ENCODE results near the gene FBXO30. TPM values are rescaled to one million over a fixed set of nuclear protein-coding genes. Genes with fewer than 3 reads are reported as not detected.
A peak's percentile ranks its signal among the peaks of the same experiment; 100 is the strongest.

The FBXO30 gene
- total RNA-seq, 4 donors from 2014 or later = 47.1 to 92.2 (median 69.3) TPM

GRCh38 chr6:145802141-145802540 lies 12.5 kb downstream of the FBXO30 start:
- TF ChIP-seq POLR2AphosphoS5 (IDR thresholded peaks at IDR 0.05) (no peak), POLR2A (IDR thresholded peaks at IDR 0.05; ENCODE audit: low read depth) (no peak), EP300 (IDR thresholded peaks at IDR 0.05) (no peak), CTCF (IDR thresholded peaks at IDR 0.05) (no peak)
- intact Hi-C loops (cut with DNase I) = no loop called here
- no peaks in the 10 kb centered on the region for H3K27me3 ChIP-seq
- H3K4me1 ChIP-seq = peaks cover 3 to 96% (median 71%) of the 10 kb centered on the region in 4 donors
- H3K27ac ChIP-seq (replicated peaks in 1 of 4) = peak overlapping the region in 3 of 4 donors; percentile 74 to 76 (median 74)
- peaks cover 0 to 49% (median 27%) of the 10 kb centered on the region in 4 donors for H3K36me3 ChIP-seq
- DNase-seq (ENCODE audit: extremely low spot score) = no peak
- WGBS = 93% methylated on average over 5 of the region's 5 CpGs
- H3K4me3 ChIP-seq = no peak overlapping the region
- H3K9me3 ChIP-seq = no peaks in the 10 kb centered on the region

GRCh38 chr6:145801021-145801420 lies 13.6 kb downstream of the FBXO30 start:
- Histone ChIP-seq H3K4me3 (no peak overlapping the region), H3K36me3 (peaks cover 0 to 47% (median 27%) of the 10 kb centered on the region in 4 donors), H3K27ac (replicated peaks in 1 of 4) (peak overlapping the region; percentile 55 to 76 (median 74)), H3K9me3 (no peaks in the 10 kb centered on the region), H3K27me3 (no peaks in the 10 kb centered on the region), H3K4me1 (peaks cover 0 to 96% (median 76%) of the 10 kb centered on the region in 4 donors)
- 71% methylated on average over 6 of the region's 6 CpGs for WGBS
- intact Hi-C loops (cut with DNase I) = no loop called here
- no peak for DNase-seq (ENCODE audit: extremely low spot score)
- TF ChIP-seq POLR2A (IDR thresholded peaks at IDR 0.05; ENCODE audit: low read depth) (no peak), POLR2AphosphoS5 (IDR thresholded peaks at IDR 0.05) (no peak), EP300 (IDR thresholded peaks at IDR 0.05) (no peak), CTCF (IDR thresholded peaks at IDR 0.05) (no peak)

- TF ChIP-seq EP300 (IDR thresholded peaks at IDR 0.05) = no peak
- peak in 1 of 2 donors; percentile 17 for TF ChIP-seq POLR2AphosphoS5 (IDR thresholded peaks at IDR 0.05)
- Histone ChIP-seq H3K36me3 (peaks cover 0 to 24% (median 10%) of the 10 kb centered on the region in 4 donors), H3K4me3 (peak overlapping the region in 1 of 4 donors; percentile 5), H3K9me3 (no peaks in the 10 kb centered on the region), H3K4me1 (peaks cover 0 to 88% (median 69%) of the 10 kb centered on the region in 4 donors), H3K27me3 (no peaks in the 10 kb centered on the region), H3K27ac (replicated peaks in 1 of 4) (peak overlapping the region; percentile 61 to 76 (median 74))
- intact Hi-C loops (cut with DNase I) = no loop called here
- DNase-seq (ENCODE audit: extremely low spot score) = no peak
- 34% methylated on average over 2 of the region's 2 CpGs for WGBS
These were observed 16.1 kb downstream of the FBXO30 start for GRCh38 chr6:145798530-145798929.

- no peak overlapping the region for H3K4me3 ChIP-seq
- TF ChIP-seq POLR2A (IDR thresholded peaks at IDR 0.05; ENCODE audit: low read depth) = no peak
- no peak for TF ChIP-seq EP300 (IDR thresholded peaks at IDR 0.05)
- TF ChIP-seq POLR2AphosphoS5 (IDR thresholded peaks at IDR 0.05) = no peak
- no peak for TF ChIP-seq CTCF (IDR thresholded peaks at IDR 0.05)
- WGBS = 56% methylated on average over 3 of the region's 3 CpGs
- H3K4me1 ChIP-seq = peaks cover 9 to 14% (median 11%) of the 10 kb centered on the region in 4 donors
- no peak for DNase-seq (ENCODE audit: extremely low spot score)
- H3K27ac ChIP-seq (replicated peaks in 1 of 4) = no peak overlapping the region
- intact Hi-C loops (cut with DNase I) = no loop called here
- H3K27me3 ChIP-seq = no peaks in the 10 kb centered on the region
- H3K36me3 ChIP-seq = peaks cover 0 to 21% (median 4%) of the 10 kb centered on the region in 4 donors
- no peaks in the 10 kb centered on the region for H3K9me3 ChIP-seq
These were observed 25.2 kb downstream of the FBXO30 start for GRCh38 chr6:145789443-145789842.

GRCh38 chr6:145787688-145788087 lies 26.9 kb downstream of the FBXO30 start:
- WGBS = 95% methylated on average over 3 of the region's 3 CpGs
- Histone ChIP-seq H3K4me3 (no peak overlapping the region), H3K27me3 (no peaks in the 10 kb centered on the region), H3K36me3 (peaks cover 0 to 16% (median 3%) of the 10 kb centered on the region in 4 donors), H3K9me3 (no peaks in the 10 kb centered on the region), H3K4me1 (peaks cover 9 to 14% (median 11%) of the 10 kb centered on the region in 4 donors), H3K27ac (replicated peaks in 1 of 4) (no peak overlapping the region)
- TF ChIP-seq POLR2A (IDR thresholded peaks at IDR 0.05; ENCODE audit: low read depth) = no peak
- intact Hi-C loops (cut with DNase I) = no loop called here
- DNase-seq (ENCODE audit: extremely low spot score) = no peak

GRCh38 chr6:145784683-145785082 lies 29.9 kb downstream of the FBXO30 start:
- no peak for DNase-seq (ENCODE audit: extremely low spot score)
- no peak overlapping the region for H3K4me3 ChIP-seq
- H3K27ac ChIP-seq (replicated peaks in 1 of 4) = no peak overlapping the region
- H3K4me1 ChIP-seq = peaks cover 5 to 13% (median 7%) of the 10 kb centered on the region in 4 donors
- H3K9me3 ChIP-seq = peaks cover 0 to 8% (median 0%) of the 10 kb centered on the region in 4 donors
- intact Hi-C loops (cut with DNase I) = no loop called here
- 55% methylated on average over 1 of the region's 1 CpG for WGBS
- peaks cover 0 to 16% (median 2%) of the 10 kb centered on the region in 4 donors for H3K36me3 ChIP-seq
- no peaks in the 10 kb centered on the region for H3K27me3 ChIP-seq
- no peak for TF ChIP-seq POLR2A (IDR thresholded peaks at IDR 0.05; ENCODE audit: low read depth)
- TF ChIP-seq EP300 (IDR thresholded peaks at IDR 0.05) = no peak
- no peak for TF ChIP-seq POLR2AphosphoS5 (IDR thresholded peaks at IDR 0.05)
- no peak for TF ChIP-seq CTCF (IDR thresholded peaks at IDR 0.05)
